H1 (cell line): ENCODE data around the gene HOXB8. TPM values are rescaled to one million over a fixed set of nuclear protein-coding genes. Genes with fewer than 3 reads are reported as not detected.

Source experiments
- CTCF ChIA-PET: fragments of 300-600 bp; sonication (Branson Sonifier 250); formaldehyde crosslinking; loops from one replicate; lab custom pipeline; 2021; ENCODE audit not compliant: partially characterized antibody; lab: Charles Lee
- POLR2A ChIA-PET: fragments of 300-600 bp; sonication (Branson Sonifier 250); formaldehyde crosslinking; loops from one replicate; lab custom pipeline; 2021; ENCODE audit warnings: inconsistent platforms; ENCODE audit not compliant: partially characterized antibody; lab: Charles Lee
- DNase-seq, 2 experiments: peaks; one replicate each; pipeline versions ENCODE4 v3.0.0 to v3.0.0-alpha.2; 2010 to 2022; ENCODE audit warnings: low spot score in 2 of 2, low read depth in 1 of 2, mixed read lengths in 1 of 2
- FAIRE-seq: peaks from 2 replicates; lab custom pipeline; 2011; peaks lifted over from hg19 to GRCh38; lab: Jason Lieb, UNC
- H2AFZ ChIP-seq: 2 replicates; pipeline ENCODE4 v1.8.1; 2012; ENCODE audit warnings: low read length, inconsistent platforms
- H2AK5ac ChIP-seq: 2 replicates; pipeline ENCODE4 v1.6.1; 2013; ENCODE audit warnings: low read depth, low read length
- H2BK120ac ChIP-seq: replicated peaks from 2 replicates; pipeline ENCODE3; 2013; ENCODE audit warnings: low read depth, low read length, inconsistent platforms
- H2BK12ac ChIP-seq: 2 replicates; pipeline ENCODE4 v1.6.1; 2013; ENCODE audit warnings: low read depth, low read length
- H2BK15ac ChIP-seq: 2 replicates; pipeline ENCODE4 v1.6.1; 2013; ENCODE audit warnings: low read length
- H2BK20ac ChIP-seq: 2 replicates; pipeline ENCODE4 v1.6.1; 2013; ENCODE audit warnings: low read length
- H2BK5ac ChIP-seq: 2 replicates; pipeline ENCODE4 v1.6.1; 2013; ENCODE audit warnings: low read depth, low read length
- H3K14ac ChIP-seq: 2 replicates; pipeline ENCODE4 v1.6.1; 2013; ENCODE audit warnings: inconsistent platforms; ENCODE audit not compliant: insufficient read length
- H3K18ac ChIP-seq: 2 replicates; pipeline ENCODE4 v1.6.1; 2013; ENCODE audit warnings: low read length; ENCODE audit errors: extremely low read depth
- H3K23ac ChIP-seq: 2 replicates; pipeline ENCODE4 v1.6.1; 2013; ENCODE audit warnings: inconsistent platforms; ENCODE audit not compliant: insufficient read length
- H3K23me2 ChIP-seq: 2 replicates; pipeline ENCODE4 v1.6.1; 2013; ENCODE audit warnings: low read depth, low read length
- H3K27ac ChIP-seq: 2 replicates; pipeline ENCODE4 v1.6.1; 2011; ENCODE audit warnings: low read depth, low read length, inconsistent platforms
- H3K27me3 ChIP-seq, 4 experiments: replicated peaks in 1 of 4; 1 replicate in 1 of 4; 2 replicates in 3 of 4; pipeline versions ENCODE4 v1.6.1 to v1.8.1; 2011 to 2013; ENCODE audit warnings: low read length in 3 of 4, mild to moderate bottlenecking in 3 of 4, inconsistent platforms in 2 of 4, mixed read lengths in 2 of 4, moderate library complexity in 1 of 4; ENCODE audit not compliant: control insufficient read depth in 3 of 4, insufficient read depth in 3 of 4; ENCODE audit errors: extremely low read depth in 1 of 4
- H3K36me3 ChIP-seq, 4 experiments: 2 replicates each; pipeline versions ENCODE4 v1.6.1 to v1.8.1; 2011 to 2013; ENCODE audit warnings: mild to moderate bottlenecking in 4 of 4, low read length in 3 of 4, moderate library complexity in 2 of 4, control low read depth in 1 of 4, inconsistent platforms in 1 of 4; ENCODE audit not compliant: insufficient read depth in 4 of 4, control insufficient read depth in 2 of 4
- H3K4ac ChIP-seq: replicated peaks from 2 replicates; pipeline ENCODE3; 2013; ENCODE audit warnings: low read length, low read depth, mixed read lengths, inconsistent platforms; ENCODE audit not compliant: insufficient read length
- H3K4me1 ChIP-seq, 4 experiments: replicated peaks in 1 of 4; 1 replicate in 1 of 4; 2 replicates in 3 of 4; pipeline versions ENCODE4 v1.6.1 to v1.8.1; 2011 to 2013; ENCODE audit warnings: low read length in 3 of 4, inconsistent platforms in 2 of 4, mixed read lengths in 1 of 4; ENCODE audit not compliant: insufficient read depth in 4 of 4, control insufficient read depth in 3 of 4
- H3K4me2 ChIP-seq, 2 experiments: 2 replicates each; pipeline versions ENCODE4 v1.6.1 to v1.8.1; 2011 to 2013; ENCODE audit warnings: low read depth in 2 of 2, low read length in 2 of 2, control low read depth in 1 of 2, inconsistent platforms in 1 of 2, mild to moderate bottlenecking in 1 of 2; ENCODE audit not compliant: insufficient read depth in 1 of 2
- H3K4me3 ChIP-seq, 4 experiments: fragments of 200-600, 300-600 bp in 1 of 4; sonication (generic), shearing (Covaris generic), sonication (Bioruptor Twin) in 1 of 4; 2 replicates each; pipeline versions ENCODE4 v1.5.1 to v1.8.1; 2011 to 2016; ENCODE audit warnings: low read length in 4 of 4, low read depth in 3 of 4, control low read depth in 2 of 4, inconsistent platforms in 2 of 4, mild to moderate bottlenecking in 2 of 4, mixed read lengths in 1 of 4, moderate library complexity in 1 of 4; ENCODE audit not compliant: insufficient read depth in 2 of 4; ENCODE audit errors: extremely low read depth in 1 of 4
- H3K56ac ChIP-seq: replicated peaks from 2 replicates; pipeline ENCODE3; 2013; ENCODE audit warnings: low read depth, mild to moderate bottlenecking, mixed read lengths, low read length, inconsistent platforms; ENCODE audit not compliant: insufficient read length
- H3K79me1 ChIP-seq: 2 replicates; pipeline ENCODE4 v1.6.1; 2013; ENCODE audit warnings: low read depth, low read length, control low read depth
- H3K79me2 ChIP-seq, 2 experiments: 2 replicates each; pipeline versions ENCODE4 v1.6.1 to v1.8.1; 2012 to 2013; ENCODE audit warnings: low read length in 2 of 2, mild to moderate bottlenecking in 2 of 2, inconsistent platforms in 1 of 2; ENCODE audit not compliant: insufficient read depth in 2 of 2, control insufficient read depth in 1 of 2
- H3K9ac ChIP-seq, 4 experiments: replicated peaks in 1 of 4; 1 replicate in 1 of 4; 2 replicates in 3 of 4; pipeline versions ENCODE4 v1.6.1 to v1.8.1; 2011 to 2013; ENCODE audit warnings: low read depth in 3 of 4, low read length in 3 of 4, control low read depth in 2 of 4, mild to moderate bottlenecking in 2 of 4, moderate library complexity in 2 of 4, inconsistent platforms in 1 of 4; ENCODE audit errors: extremely low read depth in 1 of 4
- H3K9me3 ChIP-seq, 2 experiments: 2 replicates each; pipeline versions ENCODE4 v1.6.1 to v1.8.1; 2012 to 2013; ENCODE audit warnings: mild to moderate bottlenecking in 2 of 2, moderate library complexity in 2 of 2, control low read depth in 1 of 2, inconsistent platforms in 1 of 2, low read depth in 1 of 2, low read length in 1 of 2, mixed read lengths in 1 of 2; ENCODE audit not compliant: insufficient read depth in 2 of 2
- H4K20me1 ChIP-seq, 2 experiments: replicated peaks in 1 of 2; 2 replicates each; pipeline versions ENCODE3 to v1.8.1; 2011 to 2013; ENCODE audit warnings: inconsistent platforms in 2 of 2, low read length in 2 of 2, mild to moderate bottlenecking in 1 of 2; ENCODE audit not compliant: insufficient read depth in 2 of 2, control insufficient read depth in 1 of 2
- H4K5ac ChIP-seq: 2 replicates; pipeline ENCODE4 v1.6.1; 2013; ENCODE audit warnings: low read length, low read depth, mixed read lengths, inconsistent platforms; ENCODE audit not compliant: insufficient read length
- H4K8ac ChIP-seq: 2 replicates; pipeline ENCODE4 v1.8.0; 2013; ENCODE audit warnings: mild to moderate bottlenecking, moderate library complexity, low read length, inconsistent platforms; ENCODE audit not compliant: insufficient read depth; ENCODE audit errors: extremely low read depth
- H4K91ac ChIP-seq: replicated peaks from 2 replicates; pipeline ENCODE3; 2013; ENCODE audit warnings: low read length, mixed read lengths, inconsistent platforms; ENCODE audit not compliant: insufficient read length
- CBX8 ChIP-seq: fragments of 300-800, 300-1000 bp; sonication (generic); IDR thresholded peaks from 2 replicates; pipeline ENCODE4 v1.7.1; 2016; ENCODE audit warnings: low read depth, low read length, borderline replicate concordance
- EZH2 ChIP-seq: fragments of 200-600 bp; sonication (generic); IDR thresholded peaks from 2 replicates; pipeline ENCODE4 v1.7.1; 2012; ENCODE audit warnings: low read depth, mild to moderate bottlenecking, moderate library complexity, low read length, inconsistent platforms; ENCODE audit not compliant: severe bottlenecking
- SUZ12 ChIP-seq: fragments of 200-600 bp; sonication (generic); IDR thresholded peaks from 2 replicates; pipeline ENCODE4 v1.6.1; 2012; ENCODE audit warnings: mild to moderate bottlenecking, inconsistent platforms, low read length, moderate library complexity, mixed read lengths
- WGBS, 2 experiments: shearing (Covaris generic) in 1 of 2; methylation state at CpG; one replicate each; pipeline versions ENCODE4 v1.1.6 to v1.1.7; 2013 to 2015; ENCODE audit warnings: low lambda C conversion rate in 2 of 2, mixed read lengths in 2 of 2, inconsistent platforms in 1 of 2, low coverage in 1 of 2, missing lambda C conversion rate in 1 of 2; ENCODE audit not compliant: insufficient replicate concordance in 2 of 2, insufficient coverage in 1 of 2, insufficient read length in 1 of 2; ENCODE audit errors: extremely low coverage in 1 of 2, missing lambda C conversion rate in 1 of 2; 5-methylcytosine and 5-hydroxymethylcytosine counted together
- polyA plus RNA-seq, 7 experiments: library from polyadenylated mRNA; depleted of rRNA in 3 of 7; stranded (reverse) in 5 of 7; unstranded in 2 of 7; fragments of >200 nt in 5 of 7; fragments of 200-250 nt in 2 of 7; gene quantifications; 1 replicate in 5 of 7; 2 replicates in 1 of 7; 4 replicates in 1 of 7; pipeline versions ENCODE4 v1.2.1 to v1.2.3, GENCODE V29; 2011 to 2013; ENCODE audit warnings: missing spikeins in 2 of 7, mixed read lengths in 2 of 7
- total RNA-seq: library from RNA; stranded (reverse); fragmentation: NEBNext Ultra II Directional; extraction: Animal tissue kit (Norgen Biotek cat#: 25700); gene quantifications from 2 replicates; pipeline ENCODE4 v1.2.1, GENCODE V29; 2021

HOXB8 gene
- total and polyA plus RNA-seq, 2 of the 8 experiments (the other 6 are each of a cell fraction or from before 2014, with no cell fraction given): not detected

DNA sequence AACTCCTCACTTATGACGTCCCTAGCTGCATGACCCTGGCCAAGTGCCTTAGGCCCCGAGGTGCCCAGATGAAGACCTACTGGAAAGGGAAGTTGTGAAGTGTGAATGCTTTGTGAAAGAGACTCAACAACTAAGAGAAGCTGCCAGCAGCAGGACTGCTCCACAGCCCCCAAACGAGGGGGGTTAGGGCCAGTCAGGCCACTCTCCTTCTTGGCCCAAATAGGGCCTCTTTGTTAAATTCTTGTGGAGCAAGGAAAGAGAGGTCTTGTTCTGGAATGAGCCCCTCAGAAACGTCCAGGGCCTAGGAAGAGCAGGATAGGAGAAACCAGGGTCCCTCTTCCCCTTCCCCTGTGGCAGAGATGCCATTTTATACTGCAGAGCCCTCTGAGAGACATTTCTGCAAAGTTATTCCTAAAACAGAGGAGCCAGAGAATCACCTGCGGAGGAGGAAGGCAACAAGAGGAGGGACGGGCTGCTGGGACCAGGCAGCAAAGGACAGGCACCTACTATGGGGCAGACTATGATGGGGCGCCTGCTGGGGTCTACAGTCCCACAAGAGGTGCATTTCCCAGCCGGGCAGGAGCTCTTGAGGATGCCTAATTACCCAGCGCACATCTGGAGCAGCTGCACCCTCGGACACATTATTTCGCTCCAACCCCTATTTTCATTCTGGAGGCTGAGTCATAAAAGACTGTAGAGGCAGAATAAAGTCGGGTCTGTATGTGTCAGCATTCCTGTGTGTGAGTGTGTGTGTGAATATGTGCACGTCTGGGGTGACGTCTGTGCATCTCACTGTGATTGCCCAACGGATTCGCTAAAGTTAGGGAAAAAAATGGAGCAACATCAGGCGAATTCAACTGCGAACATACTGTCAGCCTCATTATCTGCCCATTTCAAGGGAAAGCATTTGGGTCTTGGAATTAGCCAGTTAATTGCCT is 22.5 kb upstream of the HOXB8 start:
- peaks cover 0 to 6% (median 2%) of the 10 kb centered on the region in 4 experiments; a peak in 4 of 7 replicates for H3K4me1 ChIP-seq
- no peak overlapping the region for H3K23ac ChIP-seq
- no peak overlapping the region for H4K5ac ChIP-seq
- no peak overlapping the region for H2BK12ac ChIP-seq
- H4K8ac ChIP-seq: no peak overlapping the region
- H3K23me2 ChIP-seq: no peaks in the 10 kb centered on the region
- peaks cover 0 to 7% (median 0%) of the 10 kb centered on the region in 4 experiments; a peak in 1 of 8 replicates for H3K36me3 ChIP-seq
- ChIA-PET CTCF (interaction anchor here (0.7 to 2.8 kb wide), 26 partner anchors 7 to 268 kb away, joined by 3 to 17 read pairs (median 4); partner anchors contain the start of gene HOXB9), POLR2A (no interaction called here)
- peaks cover 22 to 29% of the 10 kb centered on the region in 2 experiments for H4K20me1 ChIP-seq
- H3K4ac ChIP-seq: no peak overlapping the region
- no peak for FAIRE-seq
- H3K79me2 ChIP-seq: no peaks in the 10 kb centered on the region
- no peak overlapping the region for H2AFZ ChIP-seq
- no peak for DNase-seq
- no peak overlapping the region for H2BK15ac ChIP-seq
- no peak overlapping the region for H2BK20ac ChIP-seq
- H2BK5ac ChIP-seq: no peak overlapping the region
- H3K27ac ChIP-seq: no peak overlapping the region
- no peak for TF ChIP-seq CBX8
- TF ChIP-seq EZH2: peak; percentile 45
- TF ChIP-seq SUZ12: peak; percentile 13; the same call in 1 of the 2 replicates
- H3K56ac ChIP-seq: no peak overlapping the region
- no peaks in the 10 kb centered on the region for H3K79me1 ChIP-seq
- H3K18ac ChIP-seq: no peak overlapping the region
- WGBS, 2 experiments: 58% methylated on average over 18 of the region's 18 CpGs; no CpG with 5 or more reads in 1 of the 2 experiments
- peaks cover 98 to 100% (median 99%) of the 10 kb centered on the region in 4 experiments for H3K27me3 ChIP-seq
- H3K9ac ChIP-seq: no peak overlapping the region
- H3K14ac ChIP-seq: no peak overlapping the region
- H2BK120ac ChIP-seq: no peak overlapping the region
- no peak overlapping the region for H4K91ac ChIP-seq
- no peaks in the 10 kb centered on the region for H3K9me3 ChIP-seq
- no peak overlapping the region for H2AK5ac ChIP-seq
- H3K4me3 ChIP-seq: no peak overlapping the region
- H3K4me2 ChIP-seq: no peak overlapping the region
